SK-N-SH (cell line): ENCODE data around the gene JMJD8.

Experiments used
- CHD2 ChIP-seq: fragments of 150-350 bp; IDR thresholded peaks from 2 replicates; pipeline ENCODE4 v1.6.1; 2018; ENCODE audit warnings: low read length; ENCODE audit not compliant: partially characterized antibody
- CTCF ChIP-seq: fragments of 200-600 bp; sonication (generic); IDR thresholded peaks from 2 replicates; pipeline ENCODE4 v1.6.1; 2017; ENCODE audit warnings: antibody characterized with exemption, mild to moderate bottlenecking, moderate library complexity
- EP300 ChIP-seq, 2 experiments: IDR thresholded peaks; 2 replicates each; pipeline versions ENCODE4 v1.4.0 to v1.6.1; 2012; ENCODE audit warnings: borderline replicate concordance in 1 of 2, low read depth in 1 of 2, low read length in 1 of 2
- FOSL2 ChIP-seq: IDR thresholded peaks from 2 replicates; pipeline ENCODE4 v1.4.0; 2012; ENCODE audit warnings: low read depth, mild to moderate bottlenecking, moderate library complexity, borderline replicate concordance
- POLR2AphosphoS5 ChIP-seq: IDR thresholded peaks from 2 replicates; pipeline ENCODE4 v1.6.1; 2012; ENCODE audit warnings: low read depth, low read length
- TAF1 ChIP-seq: IDR thresholded peaks from 2 replicates; pipeline ENCODE4 v1.6.1; 2012; ENCODE audit warnings: low read depth, mild to moderate bottlenecking, low read length, moderate library complexity, borderline replicate concordance
- YY1 ChIP-seq: IDR thresholded peaks from 2 replicates; pipeline ENCODE4 v1.4.0; 2012; ENCODE audit warnings: low read depth, mild to moderate bottlenecking
- TF ChIP-seq, protein P1 (sequence below): IDR thresholded peaks from 2 replicates; pipeline ENCODE4 v1.6.1; 2012; ENCODE audit warnings: mild to moderate bottlenecking, low read depth, low read length, moderate library complexity

GRCh38 chr16:711548-712320 is 27.6 kb upstream of the JMJD8 start:
- TF ChIP-seq FOSL2 (no peak), CTCF (peak; percentile 77), TAF1 (no peak), YY1 (no peak), EP300 (IDR thresholded peaks at IDR 0.05; ENCODE audit: borderline replicate concordance in 1 of 2, low read depth in 1 of 2, low read length in 1 of 2) (no peak), POLR2AphosphoS5 (no peak), CHD2 (no peak)
- TF ChIP-seq, protein P1, sequence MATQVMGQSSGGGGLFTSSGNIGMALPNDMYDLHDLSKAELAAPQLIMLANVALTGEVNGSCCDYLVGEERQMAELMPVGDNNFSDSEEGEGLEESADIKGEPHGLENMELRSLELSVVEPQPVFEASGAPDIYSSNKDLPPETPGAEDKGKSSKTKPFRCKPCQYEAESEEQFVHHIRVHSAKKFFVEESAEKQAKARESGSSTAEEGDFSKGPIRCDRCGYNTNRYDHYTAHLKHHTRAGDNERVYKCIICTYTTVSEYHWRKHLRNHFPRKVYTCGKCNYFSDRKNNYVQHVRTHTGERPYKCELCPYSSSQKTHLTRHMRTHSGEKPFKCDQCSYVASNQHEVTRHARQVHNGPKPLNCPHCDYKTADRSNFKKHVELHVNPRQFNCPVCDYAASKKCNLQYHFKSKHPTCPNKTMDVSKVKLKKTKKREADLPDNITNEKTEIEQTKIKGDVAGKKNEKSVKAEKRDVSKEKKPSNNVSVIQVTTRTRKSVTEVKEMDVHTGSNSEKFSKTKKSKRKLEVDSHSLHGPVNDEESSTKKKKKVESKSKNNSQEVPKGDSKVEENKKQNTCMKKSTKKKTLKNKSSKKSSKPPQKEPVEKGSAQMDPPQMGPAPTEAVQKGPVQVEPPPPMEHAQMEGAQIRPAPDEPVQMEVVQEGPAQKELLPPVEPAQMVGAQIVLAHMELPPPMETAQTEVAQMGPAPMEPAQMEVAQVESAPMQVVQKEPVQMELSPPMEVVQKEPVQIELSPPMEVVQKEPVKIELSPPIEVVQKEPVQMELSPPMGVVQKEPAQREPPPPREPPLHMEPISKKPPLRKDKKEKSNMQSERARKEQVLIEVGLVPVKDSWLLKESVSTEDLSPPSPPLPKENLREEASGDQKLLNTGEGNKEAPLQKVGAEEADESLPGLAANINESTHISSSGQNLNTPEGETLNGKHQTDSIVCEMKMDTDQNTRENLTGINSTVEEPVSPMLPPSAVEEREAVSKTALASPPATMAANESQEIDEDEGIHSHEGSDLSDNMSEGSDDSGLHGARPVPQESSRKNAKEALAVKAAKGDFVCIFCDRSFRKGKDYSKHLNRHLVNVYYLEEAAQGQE = no peak
